NCI-H1930 (cell line): ENCODE results near the gene EFTUD2.

Experiments used
- DNase-seq, 2 experiments: peaks; one replicate each; lab custom pipeline; 2025; lab: John Stamatoyannopoulos, UW

The EFTUD2 gene

GRCh38 chr17:44925731-44926697 is 26.8 kb upstream of the EFTUD2 start:
- DNase-seq, result no peak

- DNase-seq, result no peak
Observed at GRCh38 chr17:44924107-44924544, 24.9 kb upstream of the EFTUD2 start.

GRCh38 chr17:44922746-44923470 is 23.7 kb upstream of the EFTUD2 start:
- DNase-seq, result no peak

- no peak for DNase-seq
Observed at GRCh38 chr17:44922136-44922535, 22.9 kb upstream of the EFTUD2 start.

DNA sequence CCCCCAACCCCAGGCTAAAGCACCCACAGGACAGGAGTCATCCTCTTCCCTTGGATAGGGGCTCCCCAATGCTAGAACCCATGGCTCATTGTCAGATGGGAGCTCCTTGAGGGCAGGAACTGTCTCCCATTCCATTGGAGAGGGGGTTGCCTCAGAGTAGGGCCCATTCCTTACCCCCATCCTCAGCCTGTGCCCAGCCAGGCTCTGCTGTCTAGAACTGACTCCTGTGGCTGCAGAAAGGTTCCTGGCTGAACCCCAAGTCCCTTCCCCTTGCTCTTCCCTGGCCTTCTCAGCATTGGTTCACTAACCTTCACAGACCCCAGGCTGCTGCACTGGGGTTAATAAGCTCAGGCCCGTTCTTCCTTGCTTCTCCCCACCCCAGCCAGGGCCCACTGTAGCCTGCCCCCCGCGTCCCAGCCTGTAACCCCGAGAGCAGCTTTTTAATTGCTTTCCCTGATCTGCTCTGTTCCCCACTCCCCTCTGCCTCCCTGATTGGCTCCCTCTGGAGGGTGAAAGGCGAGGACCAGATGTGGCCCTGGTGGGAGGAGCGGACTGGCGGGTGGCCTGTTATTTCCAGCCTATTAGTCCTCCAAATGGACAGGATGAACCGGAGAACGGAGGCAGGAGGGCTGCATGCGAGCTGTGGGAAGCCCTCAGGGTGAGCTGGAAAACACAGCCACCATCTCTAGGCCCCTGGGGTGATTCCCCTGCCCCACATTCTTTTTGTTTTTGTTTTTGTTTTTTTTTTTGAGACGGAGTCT is 22.1 kb upstream of the EFTUD2 start:
- no peak for DNase-seq

DNA sequence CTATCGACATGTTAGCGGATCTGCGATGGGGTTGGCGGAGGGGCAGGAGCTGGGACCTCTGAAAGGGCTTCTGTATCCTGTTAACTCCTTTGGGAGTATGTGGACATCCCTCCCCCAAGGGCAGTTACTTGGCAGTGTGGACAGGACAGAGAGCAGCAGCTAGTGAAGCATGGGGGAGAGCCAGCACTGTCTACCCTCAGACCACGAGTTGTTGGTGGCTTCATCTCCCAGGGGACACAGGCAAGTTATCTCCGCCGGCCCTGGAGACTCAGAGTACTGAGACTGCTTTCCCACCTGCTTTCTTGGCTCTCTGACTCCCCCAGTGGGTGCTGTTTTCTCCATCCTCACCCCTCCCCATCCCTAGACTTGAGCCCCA is 21.3 kb upstream of the EFTUD2 start:
- no peak for DNase-seq

- DNase-seq, result peak; percentile 38 to 59
Observed at GRCh38 chr17:44919885-44920564, 20.8 kb upstream of the EFTUD2 start.

- DNase-seq, result no peak
Observed at GRCh38 chr17:44919411-44919810, 20.2 kb upstream of the EFTUD2 start.

DNA sequence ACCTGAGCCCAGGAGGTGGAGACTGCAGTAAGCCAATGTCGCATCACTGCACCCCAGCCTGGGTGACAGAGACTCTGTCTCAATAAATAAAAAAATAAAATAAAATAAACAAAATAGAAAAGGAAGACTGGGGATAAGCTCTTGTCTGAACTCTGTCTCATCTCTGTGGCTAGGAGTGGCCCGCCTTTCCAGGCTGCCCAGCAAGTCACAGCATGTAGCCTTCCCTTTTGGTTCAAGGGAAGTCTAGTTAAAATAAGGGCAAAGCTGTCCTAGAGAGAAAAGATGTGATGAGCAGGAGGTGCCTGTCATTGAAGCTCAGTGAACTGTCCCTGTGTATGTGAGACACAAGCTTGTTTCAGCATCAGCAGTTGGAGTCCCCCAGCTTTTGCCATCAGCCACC is 18.8 kb upstream of the EFTUD2 start:
- no peak for DNase-seq

GRCh38 chr17:44917456-44917855 is 18.2 kb upstream of the EFTUD2 start:
- DNase-seq, result no peak

DNA sequence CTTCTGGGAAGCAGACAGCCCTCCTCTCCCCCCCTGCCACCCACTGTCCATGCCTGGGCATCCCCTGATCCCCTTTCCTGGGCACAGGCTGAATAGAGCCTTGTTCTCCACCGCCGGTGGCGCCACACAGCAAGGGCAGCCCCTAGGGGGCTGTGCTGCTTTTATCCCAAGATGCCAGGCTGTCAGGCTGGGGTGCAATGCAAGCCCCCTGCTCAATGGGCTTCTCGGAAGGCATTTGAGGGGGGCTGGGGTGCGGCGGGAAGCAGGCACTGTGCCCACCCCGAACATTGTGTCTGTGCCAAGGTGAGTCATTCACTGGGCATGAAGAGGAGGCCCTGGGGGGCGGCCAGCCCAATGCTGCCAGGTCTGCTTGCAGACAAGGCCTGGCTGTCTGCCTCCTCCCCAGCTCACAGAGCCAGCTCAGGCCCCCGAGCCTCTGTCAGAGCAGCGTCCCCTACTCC is 17.6 kb upstream of the EFTUD2 start:
- DNase-seq, result no peak

- DNase-seq, result no peak
Observed at GRCh38 chr17:44915862-44916780, 16.9 kb upstream of the EFTUD2 start.

GRCh38 chr17:44915321-44915726 is 16.1 kb upstream of the EFTUD2 start, which contains the start of gene GFAP:
Gene GFAP, minus strand, starts transcription at chr17:44915500. Its CDS starts 14 bp downstream, at chr17:44915486.
- no peak for DNase-seq

DNA sequence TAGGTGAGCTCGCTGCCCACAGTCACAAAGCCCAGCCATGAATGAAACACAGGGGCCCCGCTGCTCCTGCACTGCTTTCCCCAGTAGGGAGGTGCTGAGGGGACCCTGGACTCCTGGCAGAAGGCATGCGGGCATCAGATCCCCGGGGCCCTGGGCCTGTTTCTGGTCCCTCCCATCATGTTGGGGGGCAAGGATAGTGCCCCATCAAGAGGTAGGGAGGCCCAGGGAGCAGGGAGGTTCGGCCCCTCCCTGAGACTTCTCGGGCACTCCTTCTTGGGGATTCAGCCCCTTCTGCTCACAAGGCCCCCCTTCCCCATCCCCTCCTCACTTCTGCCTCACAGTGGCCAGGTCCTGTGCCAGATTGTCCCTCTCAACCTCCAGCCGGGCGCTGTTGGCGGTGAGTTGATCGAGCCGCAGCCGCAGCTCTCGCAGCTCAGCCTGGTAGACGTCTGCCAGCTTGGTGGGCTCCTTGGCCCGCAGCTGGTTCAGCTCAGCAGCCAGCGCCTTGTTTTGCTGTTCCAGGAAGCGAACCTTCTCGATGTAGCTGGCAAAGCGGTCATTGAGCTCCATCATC is 15.5 kb upstream of the EFTUD2 start:
- no peak for DNase-seq

GRCh38 chr17:44914148-44914547 is 14.9 kb upstream of the EFTUD2 start:
- DNase-seq, result no peak

DNA sequence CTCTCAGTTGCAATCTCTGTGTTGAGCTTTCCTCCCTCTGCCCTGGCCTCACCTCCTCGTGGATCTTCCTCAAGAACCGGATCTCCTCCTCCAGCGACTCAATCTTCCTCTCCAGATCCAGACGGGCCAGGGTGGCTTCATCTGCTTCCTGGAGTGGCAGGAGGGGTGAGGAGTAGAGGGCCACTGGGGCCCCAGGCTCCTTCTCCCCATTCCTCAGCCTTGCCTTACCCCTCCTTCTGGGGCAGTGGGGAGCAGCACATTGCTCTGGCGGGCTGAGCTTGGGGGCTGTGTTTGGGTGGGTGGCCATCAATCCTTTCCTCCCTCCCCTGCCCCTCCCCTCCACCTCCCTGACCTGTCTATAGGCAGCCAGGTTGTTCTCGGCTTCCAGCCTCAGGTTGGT is 14.4 kb upstream of the EFTUD2 start:
- DNase-seq, result no peak

DNA sequence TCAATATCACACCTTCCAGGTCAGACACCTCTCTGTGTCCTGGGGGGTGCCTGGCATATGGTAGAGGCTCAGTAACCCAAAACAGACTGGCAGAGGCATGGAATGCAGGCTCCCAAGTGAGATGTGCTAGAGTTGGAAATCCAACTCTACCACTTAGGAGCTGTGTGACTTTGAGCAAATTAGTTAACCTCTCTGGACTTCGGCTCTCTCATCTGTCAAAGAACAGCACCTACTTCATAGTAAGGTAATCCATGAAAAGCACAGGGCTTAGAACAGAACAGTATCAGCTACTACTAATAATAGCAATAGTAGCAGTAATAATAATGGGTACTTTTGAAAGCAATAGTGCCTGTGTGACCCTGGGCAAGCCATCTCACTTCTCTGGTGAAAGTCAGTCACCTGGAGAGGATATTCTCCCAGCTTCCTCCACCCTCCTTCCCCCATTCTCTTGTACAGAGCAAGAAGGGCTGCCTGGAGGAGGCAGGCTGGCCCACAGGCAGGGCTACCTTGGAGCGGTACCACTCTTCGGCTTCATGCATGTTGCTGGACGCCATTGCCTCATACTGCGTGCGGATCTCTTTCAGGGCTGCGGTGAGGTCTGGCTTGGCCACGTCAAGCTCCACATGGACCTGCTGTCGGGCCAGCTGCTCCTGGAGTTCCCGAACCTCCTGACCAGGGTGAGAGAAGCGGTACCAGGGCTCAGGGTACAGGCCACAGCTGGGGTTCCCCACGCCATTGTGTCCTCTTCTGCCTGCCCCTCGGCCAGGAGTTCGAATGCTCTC is 13.7 kb upstream of the EFTUD2 start:
- no peak for DNase-seq

- DNase-seq, result peak in 1 of 2 experiments; percentile 16
Observed at GRCh38 chr17:44911133-44912001, 12.1 kb upstream of the EFTUD2 start.
